ENCODE measurements around the gene HOXB13. TPM values are rescaled to one million over a fixed set of nuclear protein-coding genes. Genes with fewer than 3 reads are reported as not detected.

HOXB13 gene
- total RNA-seq, 2 experiments from 2014 or later: not detected

DNA sequence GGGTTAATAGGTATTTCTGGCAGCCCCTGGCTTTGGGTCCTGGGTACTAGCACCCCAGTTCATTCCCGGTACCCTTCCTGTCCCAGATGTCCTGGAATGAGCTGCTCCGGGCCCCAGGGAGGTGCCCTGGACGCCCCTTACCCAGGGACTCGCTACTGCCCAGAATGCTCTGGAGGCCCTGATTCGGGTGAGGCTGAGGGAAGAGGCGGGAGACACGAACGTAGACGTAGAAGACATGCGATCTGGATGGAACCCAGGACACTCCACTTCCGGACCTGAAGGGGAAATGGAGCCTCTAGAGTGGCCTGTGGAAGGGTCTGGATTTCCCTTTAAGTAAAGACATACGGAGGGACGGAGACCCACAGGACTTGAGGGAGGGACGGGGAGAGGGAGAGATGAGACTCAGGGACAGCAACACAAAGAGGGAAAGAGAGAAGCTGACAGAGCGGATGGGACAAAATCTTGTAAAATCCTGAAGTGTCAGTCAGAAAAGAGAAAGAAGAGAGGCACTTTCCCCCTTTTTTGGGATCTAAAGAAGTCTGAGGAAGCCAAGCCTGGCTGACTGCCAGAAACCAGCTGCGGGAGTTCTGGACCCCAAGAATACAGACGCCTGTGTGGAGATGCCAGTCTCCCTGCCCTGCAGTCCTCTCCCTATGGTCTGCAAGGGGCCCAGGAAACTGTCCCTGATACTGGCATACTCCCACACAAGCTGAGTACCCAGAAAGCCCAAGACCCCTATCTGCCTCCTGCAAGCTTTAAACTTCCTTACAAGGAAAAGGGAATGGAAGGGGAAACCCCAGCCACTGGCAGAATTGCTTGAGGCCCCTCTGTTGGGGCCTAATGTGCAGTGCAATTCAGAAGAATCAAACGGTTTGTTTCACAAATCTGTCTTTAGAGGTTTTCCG, 1.0 kb upstream of the HOXB13 start:
- Mint-ChIP-seq H3K36me3 (ENCODE audit: low read depth) (peaks cover 3% of the 10 kb centered on the region), H3K4me3 (no peak overlapping the region), H3K9me3 (no peaks in the 10 kb centered on the region), H3K27ac (no peak overlapping the region), H3K27me3 (peaks cover 96% of the 10 kb centered on the region), H3K4me1 (peaks cover 14% of the 10 kb centered on the region)
- CTCF ChIA-PET: interaction anchor here (1.2 to 2.0 kb wide), 2 partner anchors 13 to 93 kb away, joined by 3 to 4 read pairs; no protein-coding TSS in a partner anchor
- no peak for DNase-seq
- POLR2A ChIA-PET: no interaction called here

DNA sequence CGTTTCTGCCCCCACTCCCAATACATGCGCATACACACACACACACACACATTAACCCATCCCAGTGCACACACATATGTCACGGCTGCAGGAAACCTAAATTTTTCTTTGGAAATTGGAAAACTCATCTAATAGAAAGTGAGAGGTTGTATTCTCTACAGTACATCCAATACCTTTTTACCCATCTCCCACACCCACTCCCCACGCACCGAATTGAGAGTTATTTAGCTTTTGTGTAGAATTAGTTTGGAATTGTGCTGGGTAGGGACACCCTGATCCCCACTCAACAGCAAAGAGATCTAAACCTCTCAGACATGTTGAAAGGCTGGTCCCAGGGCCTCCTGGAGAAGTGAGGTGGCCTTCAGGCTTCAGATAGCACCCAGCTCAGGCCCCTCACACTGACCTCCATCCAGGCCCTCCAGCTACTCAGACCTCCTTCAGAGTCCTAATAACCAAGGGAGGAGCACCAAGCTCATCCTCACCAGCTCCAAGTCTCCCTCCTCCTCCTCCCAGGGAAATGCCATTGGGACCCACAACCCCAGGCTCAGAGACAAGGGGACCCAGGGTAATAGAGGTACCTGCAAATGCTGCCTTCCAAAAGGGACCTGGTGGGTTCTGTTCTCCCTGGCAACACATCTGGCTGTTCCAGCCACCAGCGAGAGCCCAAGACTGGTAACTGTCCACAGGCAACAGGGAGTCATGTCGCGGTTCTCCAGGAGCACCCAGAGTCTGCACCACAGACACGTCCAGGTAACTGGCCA, 955 bp downstream of the HOXB13 start:
- POLR2A ChIA-PET: no interaction called here
- peaks cover 96% of the 10 kb centered on the region for H3K27me3 Mint-ChIP-seq
- CTCF ChIA-PET: interaction anchor here (0.6 to 1.4 kb wide), 4 partner anchors 8 to 109 kb away, joined by 3 to 4 read pairs (median 4); no protein-coding TSS in a partner anchor
- no peak overlapping the region for H3K27ac Mint-ChIP-seq
- no peak for DNase-seq
- H3K4me3 Mint-ChIP-seq: no peak overlapping the region
- no peaks in the 10 kb centered on the region for H3K9me3 Mint-ChIP-seq
- no peaks in the 10 kb centered on the region for H3K36me3 Mint-ChIP-seq (ENCODE audit: low read depth)
- peaks cover 24% of the 10 kb centered on the region for H3K4me1 Mint-ChIP-seq

GRCh38 chr17:48726916-48727286, 1.6 kb downstream of the HOXB13 start:
- Mint-ChIP-seq H3K9me3 (no peaks in the 10 kb centered on the region), H3K4me1 (peaks cover 26% of the 10 kb centered on the region), H3K27ac (no peak overlapping the region), H3K4me3 (no peak overlapping the region), H3K36me3 (ENCODE audit: low read depth) (no peaks in the 10 kb centered on the region), H3K27me3 (peaks cover 96% of the 10 kb centered on the region)
- ChIA-PET POLR2A (no interaction called here), CTCF (interaction anchor here (0.8 to 1.1 kb wide), 3 partner anchors 25 to 152 kb away, joined by 3 to 5 read pairs (median 4); no protein-coding TSS in a partner anchor)
- no peak for DNase-seq

- Mint-ChIP-seq H3K4me1 (peaks cover 26% of the 10 kb centered on the region), H3K27ac (no peak overlapping the region), H3K36me3 (ENCODE audit: low read depth) (no peaks in the 10 kb centered on the region), H3K4me3 (no peak overlapping the region), H3K27me3 (peaks cover 95% of the 10 kb centered on the region), H3K9me3 (no peaks in the 10 kb centered on the region)
- CTCF ChIA-PET: interaction anchor here (1.0 to 3.8 kb wide), 6 partner anchors 24 to 159 kb away, joined by 3 to 24 read pairs (median 4); no protein-coding TSS in a partner anchor
- POLR2A ChIA-PET: no interaction called here
- no peak for DNase-seq
Observed at GRCh38 chr17:48726114-48726915, 2.2 kb downstream of the HOXB13 start.

DNA sequence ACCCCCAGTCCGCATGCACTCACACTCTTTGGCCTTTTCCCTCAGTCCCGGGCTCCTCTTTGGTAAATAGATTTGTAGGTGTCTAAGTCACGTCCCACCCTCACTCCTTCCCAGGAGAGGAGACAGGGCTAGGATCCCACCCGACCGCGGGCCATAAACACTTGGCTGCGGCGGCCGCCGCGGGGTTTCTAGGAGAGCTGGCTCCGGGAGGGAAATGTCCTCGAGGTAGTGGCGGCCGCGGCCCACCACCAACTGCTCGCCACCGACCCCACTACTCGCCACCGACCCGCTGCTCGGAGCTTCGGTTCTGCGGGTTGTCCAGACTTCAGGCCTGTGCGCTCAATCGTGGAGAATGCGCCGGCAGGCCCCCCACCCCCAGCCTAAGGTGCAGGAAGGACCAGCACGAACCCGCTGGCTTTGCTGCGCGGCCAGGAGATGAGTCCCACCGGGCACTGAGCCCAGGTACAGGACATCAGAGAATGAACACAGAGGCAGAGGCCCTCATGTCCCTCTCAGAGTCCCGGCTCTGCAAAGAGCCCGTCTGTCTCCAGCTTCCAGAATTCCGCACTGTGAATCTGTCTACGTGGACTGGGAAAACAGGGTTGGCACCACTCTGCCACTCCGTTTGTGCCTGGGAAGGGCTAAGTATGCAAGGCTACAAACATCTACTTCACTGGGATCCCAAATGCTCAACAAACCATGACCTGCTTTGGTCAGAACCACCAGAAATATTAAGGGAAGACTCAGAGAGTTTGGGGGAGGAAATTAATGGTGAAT, 3.1 kb downstream of the HOXB13 start:
- no peaks in the 10 kb centered on the region for H3K36me3 Mint-ChIP-seq (ENCODE audit: low read depth)
- no peaks in the 10 kb centered on the region for H3K9me3 Mint-ChIP-seq
- peak overlapping the region; percentile 60 for H3K27ac Mint-ChIP-seq
- no peak for DNase-seq
- POLR2A ChIA-PET: no interaction called here
- peaks cover 26% of the 10 kb centered on the region for H3K4me1 Mint-ChIP-seq
- CTCF ChIA-PET: interaction anchor here (0.6 to 3.8 kb wide), 16 partner anchors 11 to 409 kb away, joined by 3 to 24 read pairs (median 3); no protein-coding TSS in a partner anchor
- no peak overlapping the region for H3K4me3 Mint-ChIP-seq
- peaks cover 97% of the 10 kb centered on the region for H3K27me3 Mint-ChIP-seq

GRCh38 chr17:48725004-48725287, 3.6 kb downstream of the HOXB13 start:
- CTCF ChIA-PET: interaction anchor here (0.6 to 3.8 kb wide), 17 partner anchors 10 to 409 kb away, joined by 3 to 24 read pairs (median 3); partner anchors contain the start of gene HOXB5
- Mint-ChIP-seq H3K4me3 (no peak overlapping the region), H3K4me1 (peaks cover 26% of the 10 kb centered on the region), H3K36me3 (ENCODE audit: low read depth) (no peaks in the 10 kb centered on the region), H3K9me3 (no peaks in the 10 kb centered on the region), H3K27ac (peak overlapping the region; percentile 60), H3K27me3 (peaks cover 97% of the 10 kb centered on the region)
- DNase-seq: no peak
- POLR2A ChIA-PET: no interaction called here

DNA sequence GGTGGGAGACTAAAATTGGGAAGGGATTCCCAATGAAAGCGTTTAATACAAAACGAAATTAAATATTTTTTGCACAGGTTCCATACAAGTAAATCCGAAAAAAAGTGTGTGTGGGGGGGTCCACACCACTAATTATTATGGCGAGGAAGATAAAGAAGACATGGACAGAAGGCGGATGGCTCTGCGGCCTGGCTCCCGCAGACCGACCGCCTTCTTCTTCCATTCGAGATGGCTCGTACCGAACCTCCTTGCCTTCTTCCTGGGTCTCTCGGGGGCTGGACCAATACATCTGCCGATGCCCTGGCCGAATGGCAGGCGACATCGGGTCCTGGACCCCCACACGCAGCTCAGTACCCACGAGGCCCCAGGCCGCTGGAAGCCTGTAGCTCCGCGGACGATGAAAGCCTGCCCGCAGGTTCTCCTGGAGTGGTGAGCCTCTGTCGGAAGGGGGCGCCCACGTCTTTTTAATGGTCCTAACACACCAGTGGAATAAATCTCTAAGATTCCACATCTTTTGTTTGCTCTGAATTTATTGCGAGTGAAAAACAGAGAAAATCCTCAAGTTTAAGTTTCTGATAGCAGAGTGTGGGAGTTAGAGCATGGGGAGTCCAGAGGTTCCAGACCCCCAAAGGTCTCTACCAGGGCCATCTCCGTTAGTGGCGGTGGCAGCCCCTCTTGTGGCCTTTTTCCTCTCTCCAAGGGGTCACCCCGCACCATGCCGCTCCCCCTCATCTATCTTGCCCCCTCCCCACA, 4.1 kb downstream of the HOXB13 start:
- Mint-ChIP-seq H3K4me1 (peaks cover 28% of the 10 kb centered on the region), H3K27ac (peak overlapping the region; percentile 47)

DNA sequence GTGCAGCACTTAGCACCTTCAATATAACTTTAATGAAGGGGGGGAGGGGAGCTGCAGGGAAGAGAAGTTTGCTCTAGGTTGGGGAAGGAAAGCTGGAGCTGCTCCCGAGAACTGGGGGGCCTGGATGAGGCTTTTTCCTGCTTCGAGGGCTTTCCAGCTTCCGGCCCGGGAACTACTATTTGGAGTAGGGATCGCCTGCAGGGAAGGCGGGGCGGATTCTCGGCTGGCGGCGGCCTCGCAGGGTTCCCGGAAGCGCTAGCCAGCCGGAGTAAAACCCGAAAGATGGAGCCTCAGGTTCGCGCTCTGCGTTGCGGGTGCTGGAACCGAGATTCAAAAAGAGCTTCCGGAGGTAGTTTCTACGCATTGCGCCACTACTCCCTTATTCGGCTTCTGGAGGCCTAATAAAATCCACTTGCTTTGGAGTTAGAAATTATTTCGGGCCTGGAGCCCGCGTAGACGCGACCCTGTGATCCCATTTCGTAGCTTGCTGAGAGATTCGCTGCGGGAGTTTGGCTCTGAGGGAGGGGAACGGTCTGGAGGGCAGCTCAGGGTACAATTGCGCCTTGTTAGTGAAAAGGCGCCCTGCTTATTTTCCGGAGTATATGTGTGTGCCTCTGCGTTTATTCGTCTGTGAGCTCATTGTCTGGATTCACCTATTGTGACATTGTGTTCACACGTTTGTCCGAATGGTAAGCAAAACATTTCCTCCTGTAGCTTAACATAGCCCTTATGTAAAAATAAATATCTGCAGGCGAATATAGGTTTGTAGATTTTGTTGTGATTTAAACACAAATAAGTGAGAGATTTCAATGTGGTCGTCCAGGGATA, 4.9 kb downstream of the HOXB13 start:
- Mint-ChIP-seq H3K4me3 (peak overlapping the region; percentile 26), H3K27ac (peak overlapping the region; percentile 65), H3K9me3 (no peaks in the 10 kb centered on the region), H3K27me3 (peaks cover 96% of the 10 kb centered on the region), H3K36me3 (ENCODE audit: low read depth) (no peaks in the 10 kb centered on the region), H3K4me1 (peaks cover 30% of the 10 kb centered on the region)
- DNase-seq: no peak
- ChIA-PET CTCF (interaction anchor here (0.5 to 3.8 kb wide), 27 partner anchors 9 to 1368 kb away, joined by 3 to 24 read pairs (median 5); partner anchors contain the start of gene HOXB5), POLR2A (interaction anchor here (0.5 kb wide), 1 partner anchor 76 kb away, joined by 3 read pairs; no protein-coding TSS in a partner anchor)

More for the DNA sequence above, 4.1 kb downstream of the HOXB13 start:
- H3K27me3 Mint-ChIP-seq: peaks cover 96% of the 10 kb centered on the region
- ChIA-PET CTCF (interaction anchor here (0.5 to 3.8 kb wide), 30 partner anchors 8 to 410 kb away, joined by 3 to 24 read pairs (median 5); partner anchors contain the start of gene HOXB5), POLR2A (no interaction called here)
- no peaks in the 10 kb centered on the region for H3K9me3 Mint-ChIP-seq
- peak; percentile 84 for DNase-seq
- peak overlapping the region; percentile 26 for H3K4me3 Mint-ChIP-seq
- no peaks in the 10 kb centered on the region for H3K36me3 Mint-ChIP-seq (ENCODE audit: low read depth)

DNA sequence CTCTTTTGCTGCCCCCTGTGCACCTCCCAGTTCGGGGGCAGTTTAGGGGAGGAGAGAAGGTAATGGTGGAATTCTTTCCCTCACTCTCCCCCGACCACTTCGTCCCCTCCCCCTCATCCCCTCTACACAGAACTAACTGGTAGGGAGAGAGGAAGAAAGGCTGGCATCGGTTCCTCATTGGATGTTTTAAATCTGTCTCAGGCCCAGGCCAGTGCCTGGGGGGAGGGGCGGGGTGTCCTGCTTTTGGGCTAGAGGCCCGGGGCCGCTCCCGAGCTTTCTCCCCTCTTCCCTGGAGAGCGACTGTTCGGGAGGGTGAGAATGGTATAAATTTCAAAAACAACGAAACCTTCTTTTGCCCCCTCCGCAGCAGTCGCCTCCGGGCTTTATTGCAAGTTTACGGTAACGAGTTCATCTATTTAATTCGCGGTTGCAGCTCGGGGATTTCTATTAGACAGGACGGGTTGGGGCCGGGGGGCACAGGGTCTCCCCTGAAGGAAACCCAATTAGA, 5.6 kb downstream of the HOXB13 start, which contains the start of gene PRAC2:
PRAC2 (plus strand) TSS at position 271 of the 508 bp plus-strand sequence. CDS start 1,226 bp downstream, outside the sequence.
- H3K4me1 Mint-ChIP-seq: peaks cover 35% of the 10 kb centered on the region
- peaks cover 96% of the 10 kb centered on the region for H3K27me3 Mint-ChIP-seq
- H3K4me3 Mint-ChIP-seq: peak within 1 kb of the TSS; percentile 26
- no peaks in the 10 kb centered on the region for H3K9me3 Mint-ChIP-seq
- CTCF ChIA-PET: interaction anchor here (0.7 to 3.8 kb wide), 12 partner anchors 9 to 1368 kb away, joined by 3 to 24 read pairs (median 6); partner anchors contain the start of gene HOXB5
- H3K36me3 Mint-ChIP-seq (ENCODE audit: low read depth): no peaks in the 10 kb centered on the region
- POLR2A ChIA-PET: interaction anchor here (0.5 kb wide), 1 partner anchor 75 kb away, joined by 3 read pairs; no protein-coding TSS in a partner anchor
- H3K27ac Mint-ChIP-seq: peak within 1 kb of the TSS; percentile 65
- no peak for DNase-seq

DNA sequence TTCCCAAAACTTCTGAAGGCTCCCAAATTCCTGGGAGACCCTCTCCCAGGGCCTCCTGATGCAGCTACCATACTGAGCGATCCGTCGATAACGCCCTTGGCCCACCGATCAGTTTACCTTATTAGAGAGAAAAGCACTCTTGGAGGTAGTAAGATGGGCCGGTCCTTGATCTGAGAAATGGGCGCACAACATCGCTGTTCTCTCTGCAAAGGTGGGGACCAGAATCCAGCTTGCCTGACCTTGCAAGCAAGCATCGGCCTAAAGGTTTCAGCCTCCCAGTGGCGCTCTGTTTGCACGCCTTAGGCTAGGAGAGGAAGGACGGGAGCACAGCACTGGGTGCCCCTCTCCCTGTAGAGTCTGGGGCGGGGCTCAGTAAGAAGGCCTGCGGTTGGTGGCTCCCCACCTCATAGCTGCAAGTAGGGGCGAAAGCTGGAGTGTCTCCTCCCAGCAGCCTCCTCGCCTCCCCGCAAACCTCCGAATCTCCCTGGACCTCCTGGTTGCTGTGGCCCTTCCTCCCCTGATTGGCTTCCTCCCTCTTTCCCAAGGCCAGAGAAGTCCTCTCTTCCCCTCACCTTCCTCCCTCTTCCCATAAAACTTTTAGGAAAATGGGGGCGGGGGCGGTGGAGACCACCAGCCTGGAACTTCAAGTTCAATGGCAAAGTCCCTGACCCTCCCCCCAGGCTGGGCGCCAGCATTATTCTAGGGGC, 6.2 kb downstream of the HOXB13 start, which contains the start of gene PRAC1:
PRAC1 (minus strand) TSS at position 318 of the 707 bp plus-strand sequence; CDS start at position 192, 126 bp downstream.
- Mint-ChIP-seq H3K4me3 (no peak within 1 kb of the TSS), H3K9me3 (no peaks in the 10 kb centered on the region), H3K27ac (peak within 1 kb of the TSS; percentile 65), H3K27me3 (peaks cover 96% of the 10 kb centered on the region), H3K36me3 (ENCODE audit: low read depth) (no peaks in the 10 kb centered on the region), H3K4me1 (peaks cover 38% of the 10 kb centered on the region)
- DNase-seq: no peak
- ChIA-PET CTCF (interaction anchor here (0.7 to 3.8 kb wide), 8 partner anchors 10 to 1367 kb away, joined by 3 to 24 read pairs (median 8); partner anchors contain the start of gene HOXB5), POLR2A (no interaction called here)
